ENCODE results near the gene ADTRP. TPM values are rescaled to one million over a fixed set of nuclear protein-coding genes. Genes with fewer than 3 reads are reported as not detected.
"Not testable (repeated sequence)": the region's sequence is repeated elsewhere in the genome, so short reads cannot be mapped to it uniquely, and the experiment has no call there.

ADTRP gene
- total RNA-seq, 1 donor from 2014 or later = not detected

DNA sequence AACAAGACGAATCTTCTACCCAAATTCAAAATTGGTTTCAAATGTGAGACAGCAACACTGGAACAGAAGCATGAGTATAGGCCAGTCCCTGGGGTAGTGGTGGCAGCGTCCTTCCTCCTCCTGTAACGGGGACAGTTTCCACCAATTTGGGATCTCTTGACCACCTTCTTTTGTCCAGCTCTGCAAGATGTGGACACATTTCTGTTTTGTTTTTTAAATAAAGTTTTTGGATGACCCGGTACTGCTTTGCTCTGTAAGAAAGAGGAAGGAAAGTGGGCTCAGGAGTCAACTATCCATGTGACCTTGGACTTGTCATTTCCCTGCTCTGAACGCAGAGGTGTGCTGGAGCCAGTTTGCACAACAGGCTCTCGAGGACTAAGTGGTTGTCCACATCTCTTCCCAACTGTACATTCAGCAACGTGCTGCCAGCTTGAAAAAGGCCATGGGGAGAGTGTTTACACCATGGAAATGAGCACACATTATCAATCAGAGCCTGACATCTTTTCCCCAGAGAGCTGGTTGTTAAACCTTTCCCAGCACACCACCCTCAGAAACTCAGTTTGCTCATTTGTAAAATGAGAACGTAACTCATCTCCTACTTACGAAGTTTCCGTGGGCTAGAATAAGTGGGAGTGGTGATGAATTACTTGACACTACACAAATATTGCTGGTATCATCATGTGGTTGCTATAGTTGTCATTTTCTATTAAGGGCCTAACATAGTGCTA is 66.5 kb downstream of the ADTRP start:
- intact Hi-C loops (cut with micrococcal nuclease) = no loop called here
- ATAC-seq = no peak

DNA sequence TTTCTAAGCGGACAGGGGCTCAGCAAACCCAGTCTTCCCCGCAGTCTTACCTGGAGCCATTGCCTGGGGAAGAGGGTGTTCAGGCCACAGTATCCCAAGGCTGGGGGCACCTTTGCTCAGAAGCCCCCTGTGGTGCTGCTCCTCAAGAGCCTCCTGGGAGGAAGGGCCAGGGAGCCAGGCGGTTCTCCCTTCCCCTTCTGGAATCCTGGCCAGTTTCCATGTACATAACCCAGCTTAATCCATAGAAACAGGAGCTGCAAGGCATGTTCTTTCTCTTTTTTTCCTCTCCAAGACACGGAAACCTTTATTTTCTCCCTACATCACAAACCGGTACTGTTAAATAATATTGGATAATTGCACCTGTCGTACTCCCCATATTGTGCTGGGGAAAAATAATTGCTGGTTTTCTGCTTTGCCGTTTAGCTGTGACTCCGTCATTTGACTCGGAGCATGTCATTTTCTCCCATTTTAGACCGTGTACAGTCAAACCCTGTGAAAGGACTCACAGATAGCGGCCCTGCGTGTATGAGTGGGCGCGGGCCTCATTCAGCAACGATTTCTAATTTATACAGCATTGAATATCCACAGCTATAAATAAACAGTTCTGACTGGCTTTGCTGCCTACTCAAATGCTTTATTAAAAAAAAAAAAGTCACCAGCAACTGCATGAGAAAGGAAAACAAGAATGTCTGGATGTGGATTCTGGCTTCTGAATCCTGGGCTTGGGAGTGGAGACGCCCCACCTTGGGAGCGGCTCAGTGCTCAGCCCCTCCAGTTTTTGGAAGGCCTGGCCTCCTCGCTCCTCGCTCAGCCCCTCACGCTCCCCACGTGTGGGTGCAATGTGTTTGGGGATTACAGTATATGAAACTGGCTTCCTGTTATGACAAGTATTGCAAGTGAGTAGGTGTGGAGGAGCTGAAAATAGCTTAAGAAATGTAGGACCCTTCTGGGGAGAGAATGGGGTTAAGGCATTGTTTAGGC is 67.3 kb downstream of the ADTRP start:
- no peak for ATAC-seq
- intact Hi-C loops (cut with micrococcal nuclease) = no loop called here
- no peak for DNase-seq

More for the DNA sequence above, 66.5 kb downstream of the ADTRP start:
- DNase-seq = no peak

DNA sequence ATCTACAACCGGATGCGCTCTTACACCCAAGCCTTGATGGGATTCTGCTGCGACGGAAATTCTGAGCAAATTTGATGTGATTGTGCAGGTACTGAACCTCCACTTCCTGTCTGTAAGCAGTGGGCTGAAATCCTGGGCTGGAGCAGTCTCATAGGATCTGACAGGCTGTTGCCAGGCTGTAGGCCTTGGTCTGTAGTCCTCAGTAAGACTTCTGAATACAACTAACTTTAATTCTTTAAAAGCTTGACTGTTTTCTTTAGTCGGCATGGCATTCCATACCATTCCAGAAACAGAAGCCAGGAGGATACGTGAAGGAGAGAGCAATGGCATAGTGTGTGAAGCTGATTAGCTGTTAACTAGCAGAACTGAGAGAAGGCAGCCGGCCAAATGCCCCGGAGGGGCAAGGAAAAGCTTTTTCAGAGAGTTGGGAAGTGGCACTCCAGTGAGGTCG is 68.3 kb downstream of the ADTRP start:
- intact Hi-C loops (cut with micrococcal nuclease) = no loop called here
- no peak for ATAC-seq

GRCh38 chr6:11706171-11706570 is 72.4 kb downstream of the ADTRP start:
- DNase-seq (no peak), ATAC-seq (peak; percentile 67)
- intact Hi-C loops (cut with micrococcal nuclease) = no loop called here

More for the DNA sequence above, 68.3 kb downstream of the ADTRP start:
- no peak for DNase-seq

GRCh38 chr6:11705483-11705882 is 73.1 kb downstream of the ADTRP start:
- ATAC-seq (no peak), DNase-seq (no peak)
- intact Hi-C loops (cut with micrococcal nuclease) = no loop called here

- intact Hi-C loops (cut with micrococcal nuclease) = no loop called here
- no peak for ATAC-seq
Observed at GRCh38 chr6:11705069-11705468, 73.5 kb downstream of the ADTRP start.

GRCh38 chr6:11703725-11704124 is 74.9 kb downstream of the ADTRP start:
- intact Hi-C loops (cut with micrococcal nuclease) = no loop called here
- ATAC-seq (no peak), DNase-seq (no peak)

More at GRCh38 chr6:11705069-11705468, 73.5 kb downstream of the ADTRP start:
- DNase-seq = no peak

GRCh38 chr6:11702500-11703130 is 76.0 kb downstream of the ADTRP start:
- no peak for DNase-seq
- peak; percentile 22 for ATAC-seq
- intact Hi-C loops (cut with micrococcal nuclease) = no loop called here

DNA sequence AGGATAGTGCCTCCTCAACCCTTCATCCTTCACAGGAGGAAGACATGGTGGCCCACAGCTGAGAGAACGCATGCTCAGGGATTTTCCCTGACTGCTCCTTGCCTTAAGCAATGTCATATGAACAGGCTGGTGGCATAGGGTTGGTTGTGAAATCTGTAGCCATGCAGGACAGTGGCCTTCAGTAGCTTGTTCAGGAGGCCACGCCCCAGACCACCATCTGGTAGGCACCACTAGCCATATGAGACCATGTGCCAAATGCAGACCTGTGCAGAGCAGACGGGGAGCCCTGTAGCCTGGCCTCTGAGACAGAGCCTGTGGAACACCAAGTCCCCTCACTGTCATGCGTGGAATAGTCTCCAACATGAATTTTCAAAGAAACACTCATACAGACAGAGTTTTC is 76.5 kb downstream of the ADTRP start:
- DNase-seq (no peak), ATAC-seq (no peak)
- intact Hi-C loops (cut with micrococcal nuclease) = no loop called here

DNA sequence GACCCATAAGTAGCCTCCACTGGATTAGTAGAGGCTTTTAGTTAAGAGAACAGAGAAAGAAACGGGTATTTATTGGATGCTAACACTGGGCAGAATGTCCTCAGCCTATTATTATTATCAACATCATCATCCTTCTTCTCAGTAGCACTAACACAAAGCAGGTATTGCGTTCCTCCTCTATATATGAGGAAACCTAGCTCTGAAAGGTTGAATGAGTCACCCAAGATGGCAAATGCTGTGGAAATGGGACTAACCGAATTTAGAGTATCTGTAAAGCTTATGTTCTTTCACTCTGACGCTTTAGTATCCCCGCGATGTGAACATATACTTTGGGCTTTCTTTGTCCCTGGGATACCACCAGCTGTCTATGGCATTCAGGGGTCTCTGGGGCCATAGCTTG is 77.0 kb downstream of the ADTRP start:
- DNase-seq (no peak), ATAC-seq (no peak)
- intact Hi-C loops (cut with micrococcal nuclease) = no loop called here

DNA sequence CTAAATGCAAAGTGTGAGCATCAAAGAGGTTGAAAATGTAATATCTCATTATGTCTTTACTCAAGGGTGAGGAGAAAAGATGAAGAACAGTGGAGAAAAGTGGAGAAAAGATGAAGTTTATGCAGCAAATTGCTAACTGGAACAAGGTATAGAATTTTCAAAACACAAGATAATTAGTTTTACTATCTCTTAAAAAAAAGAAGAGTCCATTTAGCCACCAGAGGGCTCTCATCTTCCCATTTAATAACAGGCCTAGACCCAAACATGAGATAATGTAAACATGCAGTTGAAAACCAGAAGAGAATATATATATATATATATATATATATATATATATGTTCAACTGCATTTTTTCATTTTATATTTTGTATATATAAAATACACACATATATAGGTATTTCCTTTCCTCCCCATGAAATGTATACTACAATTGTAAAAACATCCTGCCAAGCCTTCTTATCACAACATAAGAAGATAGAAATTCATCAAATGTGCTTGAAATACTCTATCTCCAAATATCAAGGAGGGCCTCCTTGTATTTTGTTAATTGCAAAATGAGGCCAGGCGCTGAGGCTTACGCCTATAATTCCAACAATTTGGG is 78.4 kb downstream of the ADTRP start:
- DNase-seq = no peak
- intact Hi-C loops (cut with micrococcal nuclease) = no loop called here
- no peak for ATAC-seq

GRCh38 chr6:11699576-11699975 is 79.0 kb downstream of the ADTRP start:
- ATAC-seq (no peak), DNase-seq (no peak)
- intact Hi-C loops (cut with micrococcal nuclease) = no loop called here

DNA sequence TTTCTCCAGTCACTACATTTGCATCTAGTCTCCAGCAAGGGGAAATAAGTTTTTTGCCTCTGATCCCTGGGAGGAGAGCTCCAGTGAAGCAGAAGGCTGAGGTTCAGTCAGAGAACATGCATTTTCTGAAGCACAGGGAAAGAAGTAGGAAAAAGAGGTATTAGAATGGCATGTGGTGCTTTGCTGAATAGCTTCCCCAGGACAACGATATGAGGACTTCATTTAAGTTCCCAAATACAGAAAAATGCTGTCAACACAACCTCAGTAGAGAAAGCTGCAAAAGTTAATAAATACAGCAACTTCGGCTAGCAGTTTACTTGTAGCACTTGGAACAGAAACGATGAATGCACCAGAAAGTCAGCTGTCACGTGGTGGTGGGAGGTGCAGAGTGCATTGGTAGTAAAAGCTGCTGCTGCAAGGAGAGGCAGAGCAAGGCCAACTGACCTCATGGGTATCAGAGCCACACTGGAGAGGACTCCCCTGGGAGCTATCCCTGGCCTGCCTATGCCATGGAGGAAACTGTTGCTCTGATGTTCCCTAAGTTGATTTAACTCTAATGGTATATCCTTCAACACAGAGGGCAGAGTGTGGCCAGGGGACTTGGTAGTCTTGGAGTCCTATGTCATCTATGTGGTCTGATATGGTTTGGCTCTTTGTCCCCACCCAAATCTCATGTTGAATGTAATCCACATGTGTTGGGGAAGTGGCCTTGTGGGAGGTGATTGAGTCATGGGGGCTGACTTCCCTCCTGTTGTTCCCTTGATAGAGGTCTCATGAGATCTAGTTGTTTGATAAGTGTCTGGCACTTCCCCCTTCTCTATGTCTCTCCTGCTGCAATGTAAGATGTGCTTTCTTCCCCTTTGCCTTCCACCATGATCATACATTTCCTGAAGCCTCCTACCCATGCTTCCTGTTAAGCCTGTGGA is 85.9 kb downstream of the ADTRP start:
- intact Hi-C loops (cut with micrococcal nuclease) = no loop called here
- ATAC-seq (no peak), DNase-seq (no peak)

DNA sequence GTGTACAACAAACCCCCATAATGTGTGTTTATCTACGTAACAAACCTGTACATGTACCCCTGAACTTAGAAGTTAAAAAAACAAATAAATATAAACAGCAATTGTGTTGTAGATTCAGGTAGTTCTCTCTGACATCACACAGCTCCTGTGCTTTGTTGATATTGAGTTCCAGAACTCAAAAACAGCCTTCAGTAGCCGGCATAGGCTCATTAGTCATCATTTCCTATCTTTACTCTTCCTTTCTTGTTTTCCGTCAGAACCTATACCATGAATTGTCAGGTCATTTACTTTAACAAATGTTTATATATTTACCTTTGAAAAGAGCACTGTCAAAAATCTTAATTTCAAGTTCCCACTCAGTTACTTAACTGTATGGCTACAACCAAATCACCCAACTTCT is 88.8 kb downstream of the ADTRP start:
- ATAC-seq (no peak), DNase-seq (no peak)
- intact Hi-C loops (cut with micrococcal nuclease) = no loop called here

DNA sequence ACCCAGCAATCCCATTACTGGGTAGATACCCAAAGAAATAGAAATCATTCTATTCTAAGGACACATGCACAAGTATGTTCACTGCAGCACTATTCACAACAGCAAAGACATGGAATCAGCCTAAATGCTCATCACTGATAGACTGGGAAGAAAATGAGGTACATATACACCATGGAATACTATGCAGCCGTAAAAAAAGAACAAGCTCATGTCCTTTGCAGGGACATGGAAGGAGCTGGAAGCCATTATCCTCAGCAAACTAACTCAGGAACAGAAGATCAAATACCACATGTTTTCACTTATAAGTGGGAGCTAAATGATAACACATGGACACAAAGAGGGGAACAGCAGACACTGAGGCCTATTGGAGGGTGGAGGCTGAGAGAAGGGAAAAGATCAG is 89.2 kb downstream of the ADTRP start:
- intact Hi-C loops (cut with micrococcal nuclease); ATAC-seq; DNase-seq: not testable (repeated sequence)

- DNase-seq = no peak
- ATAC-seq = no peak
- intact Hi-C loops (cut with micrococcal nuclease) = no loop called here
Observed at GRCh38 chr6:11688425-11688709, 90.2 kb downstream of the ADTRP start.

DNA sequence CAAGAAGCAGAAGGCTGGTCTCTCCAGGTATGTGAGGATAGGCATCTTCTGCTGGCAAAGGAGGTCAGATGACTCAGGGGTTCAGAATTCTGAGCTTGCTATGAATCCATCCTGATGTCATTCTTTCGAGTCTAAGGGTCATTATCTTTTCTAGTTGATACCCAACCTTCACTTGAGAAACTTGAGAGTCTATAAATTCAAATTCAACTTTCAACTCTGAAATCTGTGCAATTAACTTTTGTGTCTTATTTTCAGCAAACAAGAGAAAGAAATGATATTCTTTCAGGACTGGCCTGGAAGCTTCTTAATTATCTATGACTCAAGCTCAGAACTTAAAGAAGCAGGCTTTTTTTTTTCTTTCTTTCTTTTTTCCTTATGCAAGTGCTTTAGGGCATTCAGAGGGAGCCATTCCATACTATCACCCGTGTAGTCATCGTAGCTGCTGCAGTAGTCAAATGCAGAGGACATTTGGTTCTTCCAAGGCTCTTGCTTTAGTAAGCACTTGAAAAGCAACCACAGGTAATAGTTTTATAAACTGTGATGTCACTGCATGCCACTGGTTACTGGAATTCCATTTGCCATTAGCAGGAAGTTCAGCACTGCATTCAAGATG is 93.0 kb downstream of the ADTRP start:
- intact Hi-C loops (cut with micrococcal nuclease) = no loop called here
- DNase-seq (no peak), ATAC-seq (no peak)

DNA sequence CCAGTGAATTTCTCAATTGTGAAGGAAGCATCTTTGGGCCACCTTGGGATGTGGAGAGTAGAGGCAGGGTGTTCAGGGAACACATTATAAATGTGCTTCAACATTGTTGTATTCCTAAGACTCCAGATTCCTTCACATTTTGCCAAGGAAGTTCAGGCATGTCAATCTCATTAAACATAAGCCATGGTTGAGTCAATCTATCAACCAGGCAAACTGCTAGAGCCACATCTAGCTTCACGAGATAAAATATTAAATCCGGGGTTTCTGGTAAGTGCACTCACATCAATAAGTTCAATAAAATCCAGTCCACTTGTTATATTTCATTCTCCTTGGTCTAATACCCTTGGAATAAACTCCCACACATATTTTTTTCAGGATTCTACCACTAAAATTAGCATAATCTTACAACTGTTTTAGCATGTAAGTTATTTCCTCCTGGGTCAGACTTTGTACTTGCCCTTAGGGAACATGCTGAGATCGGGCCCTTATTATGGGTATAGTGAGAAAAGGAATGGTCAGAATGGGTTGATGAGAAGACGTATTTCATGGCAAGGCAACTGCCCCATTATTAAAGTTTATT is 93.6 kb downstream of the ADTRP start:
- intact Hi-C loops (cut with micrococcal nuclease) = no loop called here
- no peak for DNase-seq
- no peak for ATAC-seq

Measured in left ventricle myocardium superior (tissue), 1 donor.